NCI-H1417 (cell line): ENCODE measurements around the gene TYW1B.
"Not testable (repeated sequence)": the region's sequence is repeated elsewhere in the genome, so short reads cannot be mapped to it uniquely, and the experiment has no call there.

Experiments used
- DNase-seq, 3 experiments: peaks; one replicate each; lab custom pipeline; 2025; lab: John Stamatoyannopoulos, UW

The TYW1B gene, protein sequence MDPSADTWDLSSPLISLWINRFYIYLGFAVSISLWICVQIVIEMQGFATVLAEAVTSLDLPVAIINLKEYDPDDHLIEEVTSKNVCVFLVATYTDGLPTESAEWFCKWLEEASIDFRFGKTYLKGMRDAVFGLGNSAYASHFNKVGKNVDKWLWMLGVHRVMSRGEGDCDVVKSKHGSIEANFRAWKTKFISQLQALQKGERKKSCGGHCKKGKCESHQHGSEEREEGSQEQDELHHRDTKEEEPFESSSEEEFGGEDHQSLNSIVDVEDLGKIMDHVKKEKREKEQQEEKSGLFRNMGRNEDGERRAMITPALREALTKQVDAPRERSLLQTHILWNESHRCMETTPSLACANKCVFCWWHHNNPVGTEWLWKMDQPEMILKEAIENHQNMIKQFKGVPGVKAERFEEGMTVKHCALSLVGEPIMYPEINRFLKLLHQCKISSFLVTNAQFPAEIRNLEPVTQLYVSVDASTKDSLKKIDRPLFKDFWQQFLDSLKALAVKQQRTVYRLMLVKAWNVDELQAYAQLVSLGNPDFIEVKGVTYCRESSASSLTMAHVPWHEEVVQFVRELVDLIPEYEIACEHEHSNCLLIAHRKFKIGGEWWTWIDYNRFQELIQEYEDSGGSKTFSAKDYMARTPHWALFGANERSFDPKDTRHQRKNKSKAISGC

DNA sequence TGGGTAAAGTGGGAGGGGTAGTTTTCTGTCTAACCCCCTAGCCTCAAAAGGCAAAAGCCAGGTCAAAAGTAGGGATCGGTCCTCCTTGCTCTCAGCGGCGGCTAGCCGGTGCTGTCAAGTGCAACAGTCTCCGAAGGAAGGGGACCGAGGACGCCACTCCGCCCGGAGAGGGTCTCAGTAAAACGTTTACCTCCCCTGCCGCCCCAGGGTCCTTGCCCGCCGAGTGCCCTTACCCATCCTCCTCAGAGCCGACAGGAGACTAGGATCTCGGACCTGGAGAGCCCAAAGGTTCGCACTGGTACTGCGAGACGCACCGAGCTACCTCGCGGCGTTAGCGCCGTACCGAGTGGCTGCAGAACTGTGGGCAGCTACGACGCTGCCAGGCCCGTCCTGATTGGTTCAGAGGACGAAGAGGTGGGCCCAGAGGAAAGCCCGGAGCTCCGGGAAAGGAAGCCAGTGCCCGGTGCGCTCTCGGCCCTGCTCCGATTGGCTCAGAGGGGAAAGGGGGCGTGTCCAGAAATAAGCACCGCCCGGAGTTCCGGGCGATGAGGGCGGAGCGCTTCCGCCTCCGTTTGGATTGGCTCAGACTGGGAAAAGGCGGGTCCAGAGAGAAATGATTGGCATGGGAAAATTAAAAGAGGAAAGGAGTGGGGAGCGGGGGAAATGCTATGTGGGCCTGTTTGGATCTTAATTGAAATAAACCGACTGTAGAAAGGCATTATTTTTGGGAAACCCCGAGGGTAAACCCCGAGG lies at the start of gene TYW1B:
TSS of gene TYW1B (minus strand) at position 362 of the 753 bp plus-strand sequence. CDS start at position 237, 125 bp downstream.
- DNase-seq: peak; percentile 98 to 99 (median 99)

DNA sequence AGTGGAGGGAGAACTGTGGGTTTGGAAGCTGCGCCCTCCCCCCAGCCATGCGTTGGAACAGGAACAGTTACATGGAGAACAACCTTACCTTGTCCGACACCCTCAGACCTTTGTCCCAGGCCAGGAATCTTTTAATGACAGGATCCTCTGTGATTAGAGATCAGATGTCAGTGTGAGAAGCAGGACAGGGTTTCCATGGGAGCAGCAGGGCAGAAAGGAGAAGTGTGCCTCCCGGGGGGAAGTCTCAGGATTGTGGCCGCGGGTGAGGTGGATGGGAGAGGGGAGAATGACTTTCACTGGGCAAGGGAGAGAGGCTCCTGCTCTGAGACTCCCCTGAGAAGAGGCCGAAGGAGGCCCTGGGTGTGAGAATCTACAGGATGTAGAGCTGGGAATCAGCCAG lies 39.6 kb upstream of the TYW1B start:
- DNase-seq: peak in 1 of 3 experiments; percentile 12

DNA sequence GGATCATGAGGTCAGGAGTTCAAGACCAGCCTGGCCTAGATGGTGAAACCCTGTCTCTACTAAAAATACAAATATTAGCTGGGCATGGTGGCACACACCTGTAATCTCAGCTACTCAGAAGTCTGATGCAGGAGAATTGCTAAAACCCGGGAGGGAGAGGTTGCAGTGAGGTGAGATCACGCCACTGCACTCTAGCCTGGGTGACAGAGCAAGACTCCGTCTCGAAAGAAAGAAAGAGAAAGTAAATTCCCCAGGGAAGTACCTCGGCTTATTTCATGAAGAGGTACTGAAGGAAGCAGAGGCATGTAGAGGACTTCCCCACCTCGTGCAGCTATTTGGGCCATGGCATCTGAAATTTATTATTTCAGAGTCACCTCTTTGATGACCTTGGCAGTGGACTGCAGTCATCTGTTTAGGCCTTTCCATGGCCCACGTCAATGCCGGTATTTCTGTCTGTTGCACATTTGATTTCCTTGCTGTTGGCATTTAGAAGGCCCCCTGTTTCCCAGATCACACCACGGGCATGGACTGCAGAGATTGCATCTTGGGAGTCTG lies 30.9 kb upstream of the TYW1B start:
- not testable (repeated sequence) for DNase-seq

DNA sequence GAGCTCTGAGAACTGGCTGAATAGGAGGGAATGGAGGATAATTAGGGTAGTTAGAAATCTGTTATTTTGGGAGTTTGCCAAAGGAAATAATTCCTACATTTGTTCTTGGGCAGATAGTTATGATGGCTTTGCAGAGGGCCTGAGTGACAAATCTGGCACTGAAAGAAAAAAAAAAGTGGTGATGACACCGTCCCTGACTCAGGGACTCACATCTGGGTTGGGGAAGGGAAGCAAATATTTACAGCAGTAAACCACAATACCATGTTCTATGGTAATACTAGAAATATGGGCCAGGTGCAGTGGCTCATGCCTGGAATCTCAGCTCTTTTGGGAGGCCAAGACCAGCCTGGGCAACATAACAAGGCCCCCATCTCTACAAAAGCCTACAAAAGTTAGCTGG lies 29.9 kb upstream of the TYW1B start:
- DNase-seq: not testable (repeated sequence)

DNA sequence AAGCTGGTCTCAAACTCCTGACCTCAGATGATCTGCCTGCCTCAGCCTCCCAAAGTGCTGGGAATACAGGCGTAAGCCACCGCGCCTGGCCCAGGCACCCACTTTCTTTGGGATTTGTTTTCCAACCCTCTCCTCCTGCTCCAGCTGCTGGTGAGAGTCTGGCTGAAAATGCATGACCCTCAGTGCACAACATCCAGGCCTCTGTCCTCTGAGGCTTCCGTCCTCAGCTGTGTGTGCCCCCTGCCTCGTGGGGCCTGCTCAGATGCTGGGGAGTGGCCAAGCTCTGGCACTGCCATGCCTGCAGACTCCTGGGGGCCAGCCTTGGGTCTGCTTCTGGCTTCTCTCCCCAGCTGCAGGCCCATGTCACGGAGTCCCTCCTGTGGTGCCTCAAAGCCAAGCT lies 27.3 kb upstream of the TYW1B start:
- DNase-seq: not testable (repeated sequence)

DNA sequence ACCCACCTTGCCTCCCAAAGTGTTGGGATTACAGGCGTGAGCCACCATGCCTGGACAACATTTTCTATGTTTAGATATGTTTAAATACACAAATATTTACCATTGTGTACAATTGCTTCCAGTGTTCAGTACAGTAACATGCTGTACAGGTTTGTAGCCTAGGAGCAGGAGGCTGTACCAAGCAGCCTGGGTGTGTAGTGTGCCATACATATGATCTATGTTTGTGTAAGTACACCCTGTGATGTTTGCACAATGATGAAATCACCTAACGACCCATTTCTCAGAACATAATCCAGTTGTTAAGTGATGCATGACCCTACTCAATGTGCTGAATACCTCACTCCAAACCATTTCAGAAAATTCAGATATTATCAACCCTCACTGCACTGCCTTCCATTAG lies 24.9 kb upstream of the TYW1B start:
- not testable (repeated sequence) for DNase-seq

DNA sequence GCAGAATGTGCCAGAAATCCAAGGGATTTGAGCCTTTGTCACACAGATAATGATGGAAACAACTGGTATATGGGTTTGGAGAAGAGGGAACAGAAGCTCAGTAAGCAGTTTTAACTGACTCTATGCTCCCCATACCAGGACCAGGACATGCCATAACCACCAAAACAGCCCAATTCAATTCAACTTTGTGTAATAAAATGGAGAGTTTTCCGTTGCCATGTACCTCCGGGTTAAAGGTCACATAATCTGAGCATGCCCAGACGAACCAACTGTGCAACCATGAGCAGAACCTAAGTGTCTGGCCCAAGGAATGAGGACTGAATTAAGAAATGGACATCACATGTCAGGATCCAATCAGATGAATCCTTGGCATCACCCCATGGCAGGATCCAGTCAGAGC lies 22.7 kb upstream of the TYW1B start:
- not testable (repeated sequence) for DNase-seq

DNA sequence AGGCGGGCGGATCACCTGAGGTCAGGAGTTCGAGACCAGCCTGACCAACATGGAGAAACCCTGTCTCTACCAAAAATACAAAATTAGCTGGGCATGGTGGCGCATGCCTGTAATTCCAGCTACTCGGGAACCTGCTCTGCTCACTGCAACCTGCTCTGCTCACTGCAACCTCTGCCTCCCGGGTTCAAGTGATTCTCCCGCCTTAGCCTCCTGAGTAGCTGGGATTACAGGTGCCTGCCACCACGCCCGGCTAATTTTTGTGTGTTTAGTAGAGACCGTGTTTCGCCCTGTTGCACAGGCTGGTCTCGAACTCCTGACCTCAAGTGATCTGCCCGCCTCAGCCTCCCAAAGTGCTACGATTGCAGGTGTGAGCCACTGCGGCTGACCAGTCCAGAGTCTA lies 16.1 kb upstream of the TYW1B start:
- not testable (repeated sequence) for DNase-seq

DNA sequence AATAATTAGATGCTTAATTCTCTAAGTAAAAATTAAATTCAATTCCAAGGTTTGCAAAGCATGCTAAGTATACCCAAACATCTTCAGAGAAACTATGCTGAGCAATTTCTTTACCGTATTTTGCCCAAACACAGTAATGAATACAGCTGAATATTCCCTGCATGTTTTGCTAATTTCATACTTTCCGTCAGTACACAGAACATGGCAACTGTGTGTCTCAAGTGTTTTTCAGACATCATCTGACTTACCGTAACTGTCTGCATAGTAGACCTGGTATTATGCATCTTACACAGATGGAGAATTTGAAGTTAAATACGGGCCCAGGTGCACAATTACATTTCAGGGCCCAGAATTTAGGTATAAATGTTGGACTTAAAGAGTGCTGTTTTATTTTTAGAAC lies 15.2 kb upstream of the TYW1B start:
- not testable (repeated sequence) for DNase-seq

DNA sequence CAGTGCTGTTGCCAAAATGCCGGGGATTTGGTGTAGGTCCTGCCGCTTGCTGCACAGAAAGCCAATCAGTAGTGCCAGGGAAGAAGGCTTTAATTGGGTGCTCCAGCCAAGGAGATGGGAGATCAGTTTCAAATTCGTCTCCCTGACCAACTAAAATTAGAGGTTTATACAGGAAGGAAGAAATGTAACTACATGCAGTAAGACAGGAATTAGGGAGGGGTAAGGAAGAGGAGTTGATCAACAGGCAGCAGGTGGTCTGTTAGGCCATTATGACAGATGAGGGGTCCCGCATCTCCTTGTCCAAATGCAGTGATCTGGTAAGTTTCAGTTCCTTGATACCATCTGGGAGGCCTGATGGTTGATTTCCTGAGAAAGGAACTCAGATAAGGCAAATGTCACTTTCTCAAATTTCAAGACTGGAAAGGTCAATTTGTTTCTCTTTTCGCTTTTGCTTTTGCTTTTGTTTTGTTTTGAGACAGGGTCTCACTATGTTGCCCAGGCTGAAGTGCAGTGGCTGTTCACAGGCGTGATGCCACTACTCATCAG lies 13.0 kb upstream of the TYW1B start:
- DNase-seq: not testable (repeated sequence)

DNA sequence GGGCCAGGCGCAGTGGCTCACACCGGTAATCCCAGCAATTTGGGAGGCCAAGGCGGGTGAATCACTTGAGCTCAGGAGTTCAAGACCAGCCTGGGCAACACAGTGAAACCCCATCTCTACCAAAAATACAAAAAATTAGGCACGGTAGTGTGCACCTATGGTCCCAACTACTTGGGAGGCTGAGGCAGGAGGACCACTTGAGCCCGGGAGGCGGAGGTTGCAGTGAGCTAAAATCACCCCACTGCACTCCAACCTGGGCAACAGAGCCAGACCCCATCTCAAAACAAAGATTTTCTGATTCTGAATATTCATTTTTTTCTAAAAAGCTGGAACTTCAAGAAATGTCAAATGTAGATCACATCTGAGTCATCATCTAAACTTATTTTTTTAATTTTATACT lies 10.3 kb upstream of the TYW1B start:
- DNase-seq: not testable (repeated sequence)

DNA sequence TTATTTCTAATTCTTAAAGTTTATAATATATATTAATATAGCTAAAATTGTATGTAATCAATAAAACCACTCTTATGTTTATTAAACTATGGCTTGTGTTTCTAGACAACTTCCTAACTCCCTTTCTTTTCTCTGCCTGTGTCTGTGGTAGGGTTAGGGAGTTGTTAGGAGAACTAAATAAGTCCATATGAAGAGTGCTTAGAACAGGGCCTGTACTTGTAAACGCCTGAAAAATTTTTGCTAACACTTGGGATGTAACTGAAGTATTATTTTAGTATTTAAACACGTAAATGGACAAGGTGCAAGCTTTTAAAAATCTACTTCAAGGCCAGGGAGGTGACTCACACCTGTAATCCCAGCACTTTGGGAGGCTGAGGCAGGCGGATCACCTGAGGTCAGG lies 9.3 kb upstream of the TYW1B start:
- not testable (repeated sequence) for DNase-seq

DNA sequence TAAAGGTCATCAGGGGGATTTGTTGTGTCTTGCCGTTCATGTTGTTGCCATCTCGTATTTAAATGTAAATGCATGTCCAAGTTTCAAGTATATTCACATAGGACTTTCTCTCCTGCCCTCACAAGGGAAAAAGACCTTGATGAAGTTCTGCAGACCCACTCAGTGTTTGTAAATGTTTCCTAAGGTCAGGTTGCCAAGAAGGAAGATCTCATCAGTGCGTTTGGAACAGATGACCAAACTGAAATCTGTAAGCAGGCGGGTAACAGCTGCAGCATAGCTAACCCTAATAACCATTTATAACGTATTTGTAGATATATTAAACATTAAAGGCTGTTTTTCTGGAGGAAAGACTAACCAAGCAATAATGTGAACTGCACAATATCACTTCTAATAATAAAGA lies 2.6 kb upstream of the TYW1B start:
- DNase-seq: not testable (repeated sequence)

DNA sequence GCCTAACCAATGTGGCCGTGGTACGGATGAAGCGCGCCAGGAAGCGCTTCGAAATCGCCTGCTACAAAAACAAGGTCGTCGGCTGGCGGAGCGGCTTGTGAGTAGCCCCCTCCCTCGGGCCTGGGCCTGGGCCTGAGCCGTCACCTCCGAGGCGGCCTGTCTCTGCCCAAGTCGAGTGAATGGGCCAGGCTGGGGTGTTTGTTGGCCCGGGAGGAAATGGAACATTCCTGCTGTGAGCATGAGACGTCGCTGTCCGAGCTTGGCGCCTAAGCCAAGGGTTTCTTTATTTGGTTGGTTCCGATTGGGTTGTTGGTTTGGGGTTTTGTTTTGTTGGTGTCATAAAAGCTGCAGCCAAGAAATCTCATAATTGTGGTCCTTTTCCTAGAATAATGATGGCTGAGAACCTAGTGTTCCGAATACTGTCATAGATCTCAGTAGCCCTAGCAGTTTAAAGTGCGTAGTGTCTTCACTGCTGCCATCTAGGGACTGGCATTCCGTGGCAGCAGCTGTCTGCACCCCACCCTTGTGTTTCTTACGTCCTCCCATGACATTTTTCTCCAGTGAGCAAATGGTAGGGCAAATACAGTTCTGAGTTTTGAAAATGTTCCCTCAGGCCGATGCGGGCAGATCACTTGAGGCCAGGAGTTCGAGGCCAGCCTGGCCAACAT lies 1.8 kb upstream of the TYW1B start:
- DNase-seq: peak; percentile 56 to 81 (median 73)

DNA sequence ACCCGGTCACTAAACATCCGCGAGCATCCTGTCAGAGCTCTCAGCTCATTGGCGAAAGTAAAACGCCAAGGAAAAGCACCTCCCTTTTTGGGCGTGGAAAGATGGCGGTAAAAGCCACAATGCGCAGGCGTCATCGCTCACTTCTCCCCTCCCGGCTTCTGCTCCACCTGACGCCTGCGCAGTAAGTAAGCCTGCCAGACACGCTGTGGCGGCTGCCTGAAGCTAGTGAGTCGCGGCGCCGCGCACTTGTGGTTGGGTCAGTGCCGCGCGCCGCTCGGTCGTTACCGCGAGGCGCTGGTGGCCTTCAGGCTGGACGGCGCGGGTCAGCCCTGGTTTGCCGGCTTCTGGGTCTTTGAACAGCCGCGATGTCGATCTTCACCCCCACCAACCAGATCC lies 1.3 kb upstream of the TYW1B start:
- DNase-seq: peak; percentile 99 to 100 (median 100)

DNA sequence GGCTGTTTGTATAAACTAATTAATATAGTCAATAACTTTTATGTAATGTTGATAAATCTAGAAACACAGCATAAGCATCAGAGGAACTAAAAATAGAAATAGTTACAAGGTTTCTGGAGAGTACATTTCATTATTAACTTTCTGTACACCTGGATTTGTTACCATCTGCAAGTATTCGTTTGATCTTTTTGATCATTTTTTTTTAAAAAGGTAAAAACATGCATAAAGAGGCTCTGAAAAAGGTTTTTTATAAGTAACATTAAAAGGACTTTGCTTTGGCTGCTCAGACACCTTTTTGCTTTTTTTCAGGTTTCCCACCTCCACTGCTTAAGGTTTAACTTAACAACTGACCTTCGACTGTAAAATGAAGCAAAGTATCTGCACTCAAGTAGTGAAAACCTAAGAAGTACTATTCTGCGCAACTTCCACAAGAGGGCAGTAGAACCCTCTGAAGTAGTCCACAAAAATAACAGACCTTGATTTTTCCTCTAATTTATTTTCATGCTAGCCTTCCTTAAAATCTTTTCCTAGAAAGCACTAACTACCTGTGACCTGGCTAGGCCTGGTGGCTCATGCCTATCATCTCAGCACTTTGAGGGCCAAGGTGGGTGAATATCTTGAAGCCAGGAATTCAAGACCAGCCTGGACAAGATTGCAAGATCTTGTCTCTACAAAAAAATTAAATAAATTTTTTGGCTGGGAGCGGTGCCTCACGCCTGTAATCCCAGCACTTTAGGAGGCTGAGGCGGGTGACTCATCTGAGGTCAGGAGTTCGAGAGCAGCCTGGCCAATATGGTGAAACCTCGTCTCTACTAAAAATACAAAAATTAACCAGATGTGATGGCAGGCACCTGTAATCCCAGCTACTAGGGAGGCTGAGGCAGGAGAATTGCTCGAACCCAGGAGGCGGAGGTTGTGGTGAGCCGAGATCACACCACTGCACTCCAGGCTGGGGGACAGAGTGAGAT lies 4.0 kb downstream of the TYW1B start:
- DNase-seq: peak in 2 of 3 experiments; percentile 14 to 48

DNA sequence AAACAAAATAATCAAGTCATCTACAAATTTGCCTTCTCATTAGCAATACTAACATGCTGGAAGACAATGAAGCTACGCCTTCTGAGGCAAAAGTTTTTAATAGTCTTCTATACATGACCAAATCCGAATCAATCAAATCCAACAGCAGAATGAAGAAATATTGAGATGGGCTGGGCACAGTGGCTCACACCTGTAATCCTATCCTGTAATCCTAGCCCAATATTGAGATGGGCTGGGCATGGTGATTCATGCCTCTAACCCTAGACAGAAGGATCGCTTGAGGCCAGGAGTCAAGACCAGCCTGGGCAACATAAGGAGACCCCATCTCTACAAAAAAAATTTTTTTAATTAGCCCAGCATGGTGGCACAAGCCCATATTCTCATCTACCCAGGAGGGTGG lies 5.5 kb downstream of the TYW1B start:
- not testable (repeated sequence) for DNase-seq

DNA sequence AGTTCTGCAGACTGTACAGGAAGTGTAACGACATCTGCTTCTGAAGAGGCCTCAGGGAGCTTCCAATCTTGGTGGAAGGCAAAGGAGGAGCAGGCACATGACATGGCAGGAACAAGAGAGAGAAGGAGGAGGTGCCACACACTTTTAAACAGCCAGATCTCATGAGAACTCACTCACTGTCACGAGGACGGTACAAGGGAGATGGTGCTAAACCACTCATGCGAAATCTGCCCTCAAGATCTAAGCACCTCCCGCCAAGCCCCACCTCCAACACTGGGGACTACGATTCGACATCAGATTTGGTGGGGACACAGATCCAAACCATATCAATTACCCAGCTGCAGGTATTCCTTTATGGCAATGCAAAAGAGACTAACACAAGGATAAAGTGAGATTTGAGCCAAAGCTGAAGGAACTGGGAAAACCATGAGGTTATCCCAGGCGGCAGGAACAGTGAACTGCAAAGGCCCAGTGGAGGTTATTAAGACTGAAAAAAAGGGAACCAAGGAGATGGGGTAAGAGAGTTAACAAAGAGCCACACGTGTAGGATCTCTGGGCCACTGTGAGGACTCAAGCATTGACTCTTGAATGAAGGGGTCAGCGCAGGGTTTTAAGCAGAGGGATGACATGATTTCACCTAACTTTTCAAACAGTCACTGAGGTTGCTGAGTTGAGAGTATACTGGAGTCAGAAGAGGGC lies 9.2 kb downstream of the TYW1B start:
- not testable (repeated sequence) for DNase-seq

DNA sequence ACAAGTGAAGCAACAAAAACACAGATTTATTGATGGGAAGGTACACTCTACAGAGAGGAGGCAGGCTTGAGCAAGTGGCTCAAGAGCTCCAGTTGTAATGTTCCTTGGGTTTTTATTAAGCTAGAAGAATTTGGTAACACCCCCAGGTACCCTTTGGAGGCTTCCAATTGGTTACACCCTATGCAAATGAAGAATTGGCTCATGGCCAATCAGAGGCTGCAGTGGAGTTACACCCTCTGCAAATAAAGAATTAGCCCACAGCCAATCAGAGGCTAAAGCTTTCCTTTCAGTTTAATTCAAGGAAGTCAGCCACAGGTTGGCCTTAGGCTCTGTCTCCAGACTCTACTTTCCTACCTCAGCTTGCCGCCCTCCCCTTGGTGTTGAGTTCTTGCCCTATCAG lies 10.3 kb downstream of the TYW1B start:
- DNase-seq: peak in 1 of 3 experiments; percentile 5
